Fibroblast of pulmonary artery (primary cell): ENCODE data around the gene ADGRL3.

Source experiments
- DNase-seq: peaks from one replicate; pipeline ENCODE4 v3.0.0-alpha.2; 2010; ENCODE audit warnings: low read depth
- H3K4me3 ChIP-seq: replicated peaks from 2 replicates; pipeline ENCODE4 v1.5.1; 2011; ENCODE audit warnings: low read depth, mild to moderate bottlenecking, control low read depth, low read length, moderate library complexity
- TF ChIP-seq, protein P1 (sequence below): IDR thresholded peaks from 2 replicates; pipeline ENCODE4 v1.5.1; 2011; ENCODE audit warnings: mild to moderate bottlenecking, control low read depth, low read length, inconsistent platforms; ENCODE audit errors: missing control alignments

Gene ADGRL3

DNA sequence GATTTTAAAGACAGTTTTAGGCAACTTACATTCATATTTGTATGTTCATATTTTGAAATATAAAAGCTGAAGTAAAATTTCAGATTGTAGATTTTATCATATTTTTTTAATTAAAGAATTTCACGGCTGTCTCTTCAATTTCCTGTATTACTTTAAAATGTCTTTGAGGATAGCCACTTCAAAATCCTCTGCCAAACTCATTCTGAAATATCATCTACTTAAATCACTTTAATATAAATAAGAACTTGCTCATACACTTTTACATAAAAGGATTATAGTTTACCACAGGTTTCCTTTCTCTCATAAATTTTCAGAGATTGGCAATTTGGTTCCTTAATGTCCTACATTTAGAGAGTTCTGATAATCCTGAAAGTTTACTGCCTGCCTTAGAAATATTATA, 478.2 kb downstream of the ADGRL3 start:
- DNase-seq: no peak
- H3K4me3 ChIP-seq: no peak overlapping the region
- TF ChIP-seq, protein P1, sequence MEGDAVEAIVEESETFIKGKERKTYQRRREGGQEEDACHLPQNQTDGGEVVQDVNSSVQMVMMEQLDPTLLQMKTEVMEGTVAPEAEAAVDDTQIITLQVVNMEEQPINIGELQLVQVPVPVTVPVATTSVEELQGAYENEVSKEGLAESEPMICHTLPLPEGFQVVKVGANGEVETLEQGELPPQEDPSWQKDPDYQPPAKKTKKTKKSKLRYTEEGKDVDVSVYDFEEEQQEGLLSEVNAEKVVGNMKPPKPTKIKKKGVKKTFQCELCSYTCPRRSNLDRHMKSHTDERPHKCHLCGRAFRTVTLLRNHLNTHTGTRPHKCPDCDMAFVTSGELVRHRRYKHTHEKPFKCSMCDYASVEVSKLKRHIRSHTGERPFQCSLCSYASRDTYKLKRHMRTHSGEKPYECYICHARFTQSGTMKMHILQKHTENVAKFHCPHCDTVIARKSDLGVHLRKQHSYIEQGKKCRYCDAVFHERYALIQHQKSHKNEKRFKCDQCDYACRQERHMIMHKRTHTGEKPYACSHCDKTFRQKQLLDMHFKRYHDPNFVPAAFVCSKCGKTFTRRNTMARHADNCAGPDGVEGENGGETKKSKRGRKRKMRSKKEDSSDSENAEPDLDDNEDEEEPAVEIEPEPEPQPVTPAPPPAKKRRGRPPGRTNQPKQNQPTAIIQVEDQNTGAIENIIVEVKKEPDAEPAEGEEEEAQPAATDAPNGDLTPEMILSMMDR: no peak

DNA sequence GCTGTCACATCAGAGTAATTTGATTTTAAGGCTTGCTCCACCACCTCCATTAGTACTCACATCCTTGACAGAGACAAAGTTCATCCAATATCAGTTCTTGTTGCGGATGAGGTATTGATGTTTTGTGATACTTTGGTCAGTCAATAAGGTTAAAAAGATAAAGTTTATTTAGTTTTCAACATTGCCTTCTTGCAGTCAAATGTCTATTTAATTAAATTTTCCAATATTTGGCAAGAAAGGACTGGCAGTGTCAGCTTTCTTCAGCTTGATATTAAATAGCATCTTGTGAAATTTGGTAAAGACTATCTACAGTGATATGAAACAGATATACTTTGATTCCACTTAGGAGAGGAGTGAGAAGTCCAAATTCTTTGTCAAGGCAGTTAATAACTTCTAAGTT, 493.4 kb downstream of the ADGRL3 start:
- TF ChIP-seq, protein P1: no peak
- no peak for DNase-seq
- no peak overlapping the region for H3K4me3 ChIP-seq

DNA sequence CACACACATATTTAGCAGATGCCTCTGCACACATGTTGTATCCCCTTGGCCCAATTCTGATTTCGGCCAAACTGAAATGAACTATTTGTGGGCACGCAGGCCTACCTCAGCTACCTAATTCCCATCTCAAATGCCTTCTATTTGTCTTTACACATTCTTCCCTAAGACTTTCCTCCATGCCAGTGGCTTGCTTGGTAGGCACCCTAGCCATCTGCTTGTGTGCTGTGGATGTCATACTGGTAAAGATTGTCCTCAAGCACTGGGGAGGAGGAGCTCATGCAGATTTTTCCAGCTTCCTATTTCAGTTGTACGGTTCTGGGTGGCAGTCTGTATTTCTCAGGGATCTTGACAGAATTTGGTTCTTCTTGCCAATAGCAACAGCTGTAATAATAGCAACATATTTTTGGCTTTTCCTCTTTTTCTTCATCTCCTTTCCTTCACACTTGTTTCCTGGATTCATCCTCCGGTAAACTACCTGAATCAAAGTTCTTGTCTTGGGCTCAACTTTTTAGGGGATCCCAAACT, 514.3 kb downstream of the ADGRL3 start:
- DNase-seq: no peak
- H3K4me3 ChIP-seq: no peak overlapping the region
- TF ChIP-seq, protein P1: no peak

DNA sequence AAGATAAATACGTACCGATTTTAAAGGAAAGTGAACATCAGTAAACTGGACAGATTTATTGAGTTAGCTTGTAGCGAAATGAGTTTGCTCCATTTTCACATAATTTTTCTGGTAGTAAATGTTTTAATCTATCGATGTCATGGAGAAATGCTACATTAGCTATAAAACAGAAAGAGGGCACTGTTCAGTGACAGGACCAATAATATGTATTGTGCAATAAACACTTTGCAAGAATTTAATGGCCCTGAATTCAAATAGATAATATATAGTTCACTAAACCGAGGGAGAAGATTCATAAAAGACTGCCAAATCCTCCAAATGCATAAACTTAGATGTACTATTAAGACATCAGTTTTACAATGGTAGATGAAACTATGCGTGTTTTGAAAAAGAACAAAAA, 516.3 kb downstream of the ADGRL3 start:
- no peak for DNase-seq
- TF ChIP-seq, protein P1: no peak
- H3K4me3 ChIP-seq: no peak overlapping the region

DNA sequence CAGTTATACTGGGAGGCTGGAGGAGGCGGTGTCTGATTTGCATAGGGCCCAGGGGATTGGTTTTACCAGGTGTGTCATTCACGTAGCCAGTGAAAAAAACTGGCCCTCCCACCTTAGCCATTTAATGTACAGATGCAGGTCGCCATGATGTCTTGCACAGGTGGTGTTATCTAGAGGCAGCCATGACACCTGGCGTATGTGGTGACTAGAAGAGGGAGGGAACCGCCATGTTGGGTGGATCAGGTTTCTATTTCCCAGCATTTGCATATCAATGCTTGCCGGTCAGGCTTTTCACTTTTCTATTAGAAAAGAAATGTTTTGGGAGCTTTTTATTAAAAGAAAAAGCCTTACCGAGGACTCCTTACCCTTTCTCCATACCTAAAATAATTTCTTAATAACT, 523.4 kb downstream of the ADGRL3 start:
- DNase-seq: no peak
- H3K4me3 ChIP-seq: no peak overlapping the region
- TF ChIP-seq, protein P1: no peak

DNA sequence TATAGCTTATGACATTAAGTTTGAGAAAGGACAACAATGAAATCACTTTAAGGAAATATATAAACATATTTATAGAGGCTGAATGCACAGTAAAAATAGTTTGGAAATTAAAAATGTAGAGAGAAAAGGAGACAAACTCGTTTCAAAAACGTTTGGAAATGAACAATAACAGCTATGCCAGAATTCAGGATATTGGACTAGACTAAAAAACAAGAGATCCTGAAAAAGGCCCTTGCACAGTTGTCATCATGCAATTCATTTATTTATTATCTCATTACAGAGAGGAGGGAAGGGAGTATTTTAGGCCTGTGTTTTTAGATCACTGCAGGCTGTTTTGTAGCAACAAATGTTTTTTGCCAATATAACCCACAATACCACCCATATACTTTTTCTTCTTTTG, 527.2 kb downstream of the ADGRL3 start:
- DNase-seq: no peak
- TF ChIP-seq, protein P1: no peak
- H3K4me3 ChIP-seq: no peak overlapping the region

DNA sequence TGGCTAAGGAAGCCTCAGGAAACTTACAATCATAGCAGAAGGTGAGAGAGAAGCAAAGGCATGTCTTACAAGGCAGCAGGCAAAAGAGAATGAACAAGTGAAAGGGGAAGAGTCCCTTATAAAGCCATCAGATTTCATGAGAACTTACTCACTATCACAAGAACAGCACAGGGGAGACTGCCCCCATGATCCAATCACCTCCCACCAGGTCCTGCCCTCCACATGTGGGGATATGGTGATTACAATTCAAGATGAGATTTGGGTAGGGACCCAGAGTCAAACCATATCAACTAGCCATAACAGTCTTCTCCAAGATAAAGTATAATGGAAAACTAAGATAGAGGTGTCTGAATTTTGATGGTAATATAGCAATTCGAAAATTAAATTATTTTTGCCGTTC, 534.3 kb downstream of the ADGRL3 start:
- TF ChIP-seq, protein P1: no peak
- no peak for DNase-seq
- no peak overlapping the region for H3K4me3 ChIP-seq
